Right atrium auricular region (tissue), 2 donors: ENCODE results near the gene CAMTA1. TPM values are rescaled to one million over a fixed set of nuclear protein-coding genes. Genes with fewer than 3 reads are reported as not detected.
"Not testable (repeated sequence)": the region's sequence is repeated elsewhere in the genome, so short reads cannot be mapped to it uniquely, and the experiment has no call there.

Experiments used
- DNase-seq: peaks from one replicate; pipeline ENCODE4 v3.0.0-alpha.2; 2019; ENCODE audit warnings: low spot score
- H3K27ac ChIP-seq, 2 donors: fragments of 200-600 bp; sonication (generic); 1 replicate in 1 of 2; 2 replicates in 1 of 2; pipeline ENCODE4 v1.5.1; 2016 to 2019
- H3K27me3 ChIP-seq, 2 donors: fragments of 200-600 bp; sonication (generic); one replicate each; pipeline versions ENCODE4 v1.5.1 to v1.6.0; 2017 to 2019
- H3K36me3 ChIP-seq: fragments of 200-600 bp; sonication (generic); one replicate; pipeline ENCODE4 v1.5.1; 2016
- H3K4me1 ChIP-seq, 2 donors: fragments of 200-600 bp; sonication (generic); one replicate each; pipeline versions ENCODE4 v1.5.1 to v1.6.0; 2017 to 2019
- H3K4me3 ChIP-seq, 2 donors: fragments of 200-600 bp; sonication (generic); 1 replicate in 1 of 2; 2 replicates in 1 of 2; pipeline ENCODE4 v1.5.1; 2017 to 2019; ENCODE audit warnings: mild to moderate bottlenecking in 1 of 2, moderate library complexity in 1 of 2
- H3K9me3 ChIP-seq, 2 donors: fragments of 200-600 bp; sonication (generic); one replicate each; pipeline ENCODE4 v1.5.1; 2019
- CTCF ChIP-seq, 2 donors: fragments of 200-600 bp; sonication (generic); IDR thresholded peaks; one replicate each; pipeline ENCODE4 v1.5.1; 2019; ENCODE audit warnings: antibody characterized with exemption in 2 of 2
- total RNA-seq, 2 donors: library from RNA; depleted of rRNA; stranded (reverse); fragments of >200 nt; gene quantifications; one replicate each; pipeline ENCODE4 v1.1.0, GENCODE V29; 2016

CAMTA1 gene
- total RNA-seq, 2 donors from 2014 or later = 132 to 190 TPM

DNA sequence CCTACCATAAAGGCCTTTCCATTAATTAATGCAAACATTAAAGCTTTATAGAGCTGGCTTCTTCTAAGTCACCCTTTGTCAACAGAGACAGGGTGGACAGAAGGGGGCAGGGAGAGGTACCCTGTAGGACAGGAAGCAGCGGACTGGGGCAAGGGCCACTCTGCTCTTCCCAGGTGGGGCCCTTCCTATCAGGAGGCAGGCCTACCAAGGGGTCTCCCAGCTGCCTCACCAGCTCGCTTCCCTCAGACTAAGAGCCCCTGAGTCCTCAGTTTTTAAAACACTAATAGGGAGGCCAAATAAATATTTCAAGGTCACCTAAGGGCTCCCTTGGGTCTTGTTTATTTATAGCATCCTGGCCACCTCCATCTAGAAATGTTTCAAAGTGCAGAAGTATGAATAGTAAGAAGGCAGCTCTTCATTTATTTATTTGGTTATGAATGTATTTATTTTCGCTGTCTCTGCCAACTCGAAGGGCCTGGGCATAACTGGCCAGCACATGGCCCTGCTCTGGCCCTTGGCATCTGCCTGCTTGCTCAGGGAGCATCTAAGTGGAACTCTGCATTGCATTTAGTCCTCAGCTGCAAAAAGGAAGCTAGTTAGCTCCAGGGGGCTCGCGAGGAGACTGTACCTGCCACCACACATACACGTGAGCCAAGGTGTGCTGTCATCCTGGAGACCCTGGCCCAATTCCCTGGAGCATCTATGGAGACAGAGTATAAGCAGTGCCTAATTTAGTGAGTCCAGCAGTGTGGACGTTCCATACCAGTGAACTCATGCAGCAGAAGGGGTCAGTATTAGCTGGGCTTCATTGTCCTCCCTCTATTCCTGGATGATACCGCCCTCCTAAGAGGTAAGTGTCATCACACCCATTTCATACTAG, 590.8 kb downstream of the CAMTA1 start:
- H3K27ac ChIP-seq = peak overlapping the region in 1 of 2 donors; percentile 31
- H3K9me3 ChIP-seq = no peaks in the 10 kb centered on the region
- H3K4me3 ChIP-seq = no peak overlapping the region
- peaks cover 0 to 14% of the 10 kb centered on the region in 2 donors for H3K4me1 ChIP-seq
- H3K36me3 ChIP-seq = no peaks in the 10 kb centered on the region
- H3K27me3 ChIP-seq = no peaks in the 10 kb centered on the region
- TF ChIP-seq CTCF (IDR thresholded peaks at IDR 0.05) = no peak
- peak; percentile 34 for DNase-seq

DNA sequence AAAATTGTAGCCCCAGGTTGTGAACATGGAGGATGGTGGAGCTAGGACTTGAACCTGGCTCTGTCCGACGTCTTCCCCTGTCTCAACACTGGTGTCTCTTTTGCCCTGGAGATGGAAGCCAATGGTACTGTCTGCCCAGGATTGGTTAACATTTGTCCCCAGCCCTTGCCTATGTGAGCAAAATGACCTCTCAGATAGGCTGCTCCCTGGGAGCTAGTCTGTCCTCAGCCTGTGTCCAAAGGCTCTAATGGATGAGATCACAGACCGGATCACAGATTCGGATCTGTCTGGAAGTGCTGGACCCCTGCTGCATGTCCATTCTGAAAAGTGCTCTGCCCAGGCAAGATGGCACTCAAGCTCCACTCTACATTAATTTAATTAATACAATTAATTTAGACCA, 591.4 kb downstream of the CAMTA1 start:
- Histone ChIP-seq H3K9me3 (no peaks in the 10 kb centered on the region), H3K4me1 (peaks cover 0 to 14% of the 10 kb centered on the region in 2 donors), H3K27me3 (no peaks in the 10 kb centered on the region), H3K27ac (no peak overlapping the region), H3K4me3 (no peak overlapping the region), H3K36me3 (no peaks in the 10 kb centered on the region)
- no peak for TF ChIP-seq CTCF (IDR thresholded peaks at IDR 0.05)
- peak; percentile 2 for DNase-seq

DNA sequence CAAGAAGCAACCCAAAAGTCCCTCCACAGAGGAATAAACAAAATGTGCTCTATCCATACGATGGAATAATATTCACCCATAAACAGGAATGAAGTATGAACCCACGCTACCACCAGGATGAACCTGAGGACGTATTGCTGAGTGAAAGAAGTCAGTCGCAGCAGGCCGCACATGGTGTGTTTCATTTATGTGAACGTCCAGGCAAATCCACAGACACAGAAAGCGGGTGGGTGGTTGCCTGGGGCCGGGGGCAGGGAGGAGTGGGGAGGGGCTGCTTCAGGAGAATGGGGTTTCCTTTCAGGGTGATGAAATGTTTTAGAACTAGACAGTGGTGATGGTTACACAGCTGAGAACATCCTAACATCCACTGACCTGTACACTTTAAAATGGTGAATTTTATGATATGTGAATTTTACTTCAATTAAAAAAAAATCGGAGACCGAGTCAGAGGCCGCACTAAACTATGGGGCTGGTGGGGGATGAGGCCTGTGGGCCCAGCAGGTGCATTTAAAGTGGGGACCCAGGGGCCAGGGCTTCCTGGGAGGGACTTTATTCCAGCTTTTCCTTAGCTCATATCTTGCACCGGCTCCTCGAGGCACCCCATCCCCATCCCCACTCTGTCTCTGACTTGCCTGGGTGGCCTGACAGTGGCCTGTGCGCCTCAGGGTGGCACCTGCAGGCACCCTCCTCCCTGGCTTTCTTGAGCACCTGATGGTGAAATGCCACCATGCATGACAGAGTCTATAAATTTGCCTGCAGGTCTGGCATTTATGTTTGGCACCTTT, 593.3 kb downstream of the CAMTA1 start:
- no peak overlapping the region for H3K4me3 ChIP-seq
- H3K9me3 ChIP-seq = no peaks in the 10 kb centered on the region
- TF ChIP-seq CTCF (IDR thresholded peaks at IDR 0.05) = no peak
- H3K27ac ChIP-seq = no peak overlapping the region
- H3K36me3 ChIP-seq = no peaks in the 10 kb centered on the region
- peaks cover 0 to 14% of the 10 kb centered on the region in 2 donors for H3K4me1 ChIP-seq
- peak; percentile 53 for DNase-seq
- no peaks in the 10 kb centered on the region for H3K27me3 ChIP-seq

GRCh38 chr1:7379441-7379971, 594.3 kb downstream of the CAMTA1 start:
- no peaks in the 10 kb centered on the region for H3K27me3 ChIP-seq
- H3K27ac ChIP-seq = peak overlapping the region in 1 of 2 donors; percentile 27
- TF ChIP-seq CTCF (IDR thresholded peaks at IDR 0.05) = no peak
- no peak overlapping the region for H3K4me3 ChIP-seq
- no peaks in the 10 kb centered on the region for H3K36me3 ChIP-seq
- peak; percentile 53 for DNase-seq
- H3K9me3 ChIP-seq = no peaks in the 10 kb centered on the region
- peaks cover 0 to 14% of the 10 kb centered on the region in 2 donors for H3K4me1 ChIP-seq

DNA sequence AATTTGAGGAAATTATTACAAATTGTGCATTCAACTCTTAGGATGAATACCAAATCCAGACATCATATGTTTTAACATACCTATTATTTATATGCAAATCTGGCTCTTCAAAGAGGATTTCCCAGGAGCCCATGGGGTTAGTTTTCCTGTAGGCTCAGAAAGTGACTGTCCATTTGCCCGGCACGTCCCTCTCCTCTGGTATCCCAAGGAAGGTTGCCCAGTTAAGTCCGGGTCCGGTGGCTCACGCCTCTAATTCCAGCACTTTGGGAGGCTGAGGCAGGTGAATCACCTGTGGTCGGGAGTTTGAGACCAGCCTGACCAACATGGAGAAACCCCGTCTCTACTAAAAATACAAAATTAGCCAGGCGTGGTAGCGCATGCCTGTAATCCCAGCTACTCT, 594.8 kb downstream of the CAMTA1 start:
- H3K4me3 ChIP-seq, H3K36me3 ChIP-seq, H3K9me3 ChIP-seq, H3K27me3 ChIP-seq, H3K27ac ChIP-seq: not testable (repeated sequence)
- peaks cover 0 to 14% of the 10 kb centered on the region in 2 donors for H3K4me1 ChIP-seq
- peak; percentile 5 for DNase-seq

DNA sequence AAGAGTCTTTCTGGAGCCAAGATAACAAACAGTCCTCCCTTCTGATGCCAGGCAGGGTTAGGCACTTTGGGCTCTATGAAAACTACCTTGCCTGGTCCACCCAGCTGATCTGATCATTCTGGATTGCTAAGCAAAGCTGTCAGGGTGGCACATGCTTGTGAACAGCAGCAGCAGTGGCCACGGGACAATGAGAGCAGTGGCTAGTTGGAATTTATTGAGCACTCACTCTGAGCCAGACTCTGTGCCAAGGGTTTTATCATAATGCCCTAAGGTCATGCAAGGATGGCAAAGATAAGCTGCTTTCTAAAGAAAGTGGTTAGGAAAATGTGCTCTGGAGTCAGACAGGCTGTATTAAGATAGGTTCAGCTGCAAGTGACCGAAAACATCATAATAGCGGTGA, 595.5 kb downstream of the CAMTA1 start:
- peaks cover 0 to 14% of the 10 kb centered on the region in 2 donors for H3K4me1 ChIP-seq
- no peaks in the 10 kb centered on the region for H3K36me3 ChIP-seq
- no peak overlapping the region for H3K27ac ChIP-seq
- no peaks in the 10 kb centered on the region for H3K9me3 ChIP-seq
- no peak for TF ChIP-seq CTCF (IDR thresholded peaks at IDR 0.05)
- no peaks in the 10 kb centered on the region for H3K27me3 ChIP-seq
- peak; percentile 30 for DNase-seq
- no peak overlapping the region for H3K4me3 ChIP-seq

GRCh38 chr1:7381729-7382128, 596.5 kb downstream of the CAMTA1 start:
- peaks cover 0 to 14% of the 10 kb centered on the region in 2 donors for H3K4me1 ChIP-seq
- DNase-seq, H3K4me3 ChIP-seq, H3K27me3 ChIP-seq, H3K9me3 ChIP-seq, H3K36me3 ChIP-seq, H3K27ac ChIP-seq: not testable (repeated sequence)
